NCI-H446 treated with DMSO at 0.1 percent for 48 hours (cell line): ENCODE results near the gene MED13L.
"Not testable (repeated sequence)": the region's sequence is repeated elsewhere in the genome, so short reads cannot be mapped to it uniquely, and the experiment has no call there.

Source experiments
- DNase-seq: peaks from one replicate; lab custom pipeline; 2025; lab: John Stamatoyannopoulos, UW

MED13L gene

DNA sequence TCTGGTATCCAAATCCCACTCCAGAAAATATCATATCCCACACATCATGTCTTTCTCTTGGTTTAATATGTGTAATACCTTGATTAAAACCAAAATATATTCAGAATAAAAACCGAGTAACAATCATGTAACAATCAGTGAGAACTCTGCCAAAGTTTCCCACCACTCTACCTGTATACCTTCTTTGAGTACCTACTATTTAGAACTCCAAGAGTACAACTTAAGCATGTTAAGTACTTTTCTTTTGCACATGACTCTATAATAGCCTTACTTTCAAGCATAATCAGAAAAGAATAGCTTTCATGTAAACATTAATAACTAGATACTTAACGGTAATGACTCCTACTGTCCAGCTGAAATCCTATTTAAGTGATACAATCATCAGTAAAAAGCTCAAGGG, 223.2 kb downstream of the MED13L start:
- no peak for DNase-seq

GRCh38 chr12:116053479-116054200, 223.9 kb downstream of the MED13L start:
- DNase-seq: no peak

DNA sequence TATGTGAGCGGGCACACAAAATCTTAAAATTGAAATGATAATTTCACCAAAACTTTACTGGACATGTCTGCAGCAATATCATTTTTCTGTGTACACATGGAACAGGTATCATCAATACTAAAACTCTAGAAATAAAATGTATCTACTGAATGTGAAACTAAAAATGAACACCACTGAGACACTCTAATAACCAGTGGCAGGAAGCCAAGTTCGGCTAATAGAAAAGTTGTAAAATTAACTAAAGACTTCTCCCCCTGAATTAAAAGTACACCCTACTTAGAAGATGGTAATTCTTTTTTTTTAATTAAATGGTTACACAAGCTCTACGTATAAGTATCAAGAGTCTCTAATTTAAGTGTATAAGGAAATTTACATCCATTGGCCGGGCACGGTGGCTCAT, 227.2 kb downstream of the MED13L start:
- DNase-seq: peak; percentile 48

DNA sequence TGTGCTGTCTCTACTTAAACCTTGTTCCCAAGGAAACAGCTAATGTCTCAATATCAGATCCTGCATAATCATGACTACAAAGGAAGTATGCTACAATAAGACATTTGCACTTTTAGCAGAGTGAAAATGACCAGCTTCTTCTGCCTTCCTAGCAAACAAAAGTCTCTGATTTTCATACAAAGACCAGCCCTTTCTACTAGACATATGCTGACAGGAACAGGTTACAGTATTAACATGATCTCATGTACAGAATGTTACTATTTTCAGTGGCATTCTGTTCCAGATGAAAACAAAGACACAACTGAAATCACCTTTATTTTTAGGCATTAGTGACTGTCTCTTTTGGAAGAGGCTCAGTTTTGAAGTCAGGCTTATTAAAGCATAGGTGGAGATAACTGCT, 228.6 kb downstream of the MED13L start:
- peak; percentile 13 for DNase-seq

- no peak for DNase-seq
Observed at GRCh38 chr12:116046039-116046438, 231.5 kb downstream of the MED13L start.

DNA sequence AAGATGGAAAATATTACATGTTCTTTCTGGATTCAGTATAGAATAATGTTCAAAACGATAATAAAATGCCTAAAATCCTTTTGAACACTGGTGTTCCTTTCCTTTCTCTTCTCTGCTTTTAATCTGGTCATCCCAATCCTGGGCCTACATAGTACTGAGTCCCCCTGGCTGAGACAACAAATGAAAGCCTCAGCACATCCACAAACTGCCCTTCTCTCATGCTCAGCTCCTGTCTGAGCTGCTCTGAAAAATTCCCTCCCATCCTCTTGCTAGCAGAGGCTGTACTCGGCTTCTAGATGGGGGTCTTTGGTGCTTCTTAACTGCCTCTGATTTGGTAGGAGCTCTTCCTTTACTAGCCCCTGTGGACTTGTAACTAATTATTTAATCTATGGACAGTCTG, 232.3 kb downstream of the MED13L start:
- no peak for DNase-seq

DNA sequence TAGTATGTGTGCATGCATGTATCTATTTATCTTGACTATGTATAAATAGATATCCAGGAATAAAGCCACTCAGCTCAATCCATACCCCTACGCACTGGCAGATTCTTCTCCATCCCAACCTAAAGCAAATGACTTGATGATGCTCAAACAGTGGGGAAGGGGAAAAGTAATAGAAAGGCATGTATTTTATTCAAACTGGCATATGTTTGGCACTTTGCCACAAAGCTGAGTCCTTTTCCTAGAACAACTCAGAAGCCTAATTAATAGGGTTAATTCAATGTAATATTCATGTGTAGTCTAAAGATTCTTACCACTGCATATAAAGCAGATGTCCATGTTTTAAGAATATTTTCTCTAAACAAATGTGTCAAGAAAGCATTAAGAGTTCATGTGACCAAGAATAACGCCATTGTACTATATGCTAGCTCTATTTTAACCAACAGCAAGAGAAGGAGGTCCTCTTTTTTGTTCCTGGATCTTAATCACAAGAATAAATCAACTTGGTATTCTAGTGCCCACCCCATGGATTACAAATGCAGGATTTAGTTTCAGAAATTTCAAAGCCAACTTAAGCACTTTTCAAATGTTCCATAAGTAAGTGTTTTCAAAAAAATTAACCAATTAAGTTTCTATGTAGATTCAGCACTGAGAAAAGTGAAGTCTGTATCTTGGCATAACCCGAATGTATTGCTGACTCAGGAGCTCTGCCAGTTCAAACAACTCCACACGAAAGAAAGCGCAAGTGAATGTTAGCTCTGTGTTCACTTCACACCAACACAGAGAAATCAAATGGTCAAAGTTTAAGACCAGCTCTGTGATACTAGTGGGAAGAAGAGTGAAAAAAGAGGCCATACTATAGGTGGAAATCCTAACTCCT, 233.6 kb downstream of the MED13L start:
- DNase-seq: peak; percentile 65

DNA sequence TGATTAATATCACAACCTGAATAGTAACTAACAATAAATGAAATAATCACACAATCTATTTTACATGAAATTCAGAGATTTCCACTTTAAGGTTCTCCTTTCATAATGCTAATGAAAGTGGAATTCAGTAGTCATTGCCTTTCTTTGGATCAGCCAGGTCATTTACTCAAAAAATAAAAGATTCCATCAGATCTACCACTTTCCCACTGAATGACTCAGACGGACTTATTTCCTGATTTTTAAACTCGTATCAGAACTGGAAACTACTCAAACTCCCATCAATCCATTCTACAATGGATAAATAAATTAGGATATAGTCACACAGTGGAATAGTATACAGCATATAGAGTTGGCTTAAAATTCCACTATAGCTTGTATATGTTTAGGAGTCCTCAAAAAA, 237.1 kb downstream of the MED13L start:
- no peak for DNase-seq

DNA sequence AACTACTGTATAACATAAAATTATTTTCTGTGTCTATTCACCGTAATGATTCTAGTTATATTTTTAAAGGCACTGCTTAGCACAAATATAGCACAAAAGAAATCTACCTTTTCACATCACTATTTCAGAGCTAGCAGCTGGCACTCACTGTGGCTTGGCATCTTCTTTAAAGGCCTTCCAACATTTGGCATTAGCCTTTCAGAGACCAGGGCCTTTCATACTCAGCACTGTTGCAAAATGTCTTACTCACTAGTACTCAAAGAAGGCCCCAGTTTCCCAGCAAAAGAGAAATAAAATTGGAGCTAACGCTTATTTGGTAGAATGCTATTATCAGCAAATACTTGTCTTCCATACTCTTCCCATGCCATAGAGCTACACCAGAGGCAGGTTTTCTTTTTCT, 238.4 kb downstream of the MED13L start:
- peak; percentile 48 for DNase-seq

GRCh38 chr12:116037941-116038837, 239.3 kb downstream of the MED13L start:
- no peak for DNase-seq

DNA sequence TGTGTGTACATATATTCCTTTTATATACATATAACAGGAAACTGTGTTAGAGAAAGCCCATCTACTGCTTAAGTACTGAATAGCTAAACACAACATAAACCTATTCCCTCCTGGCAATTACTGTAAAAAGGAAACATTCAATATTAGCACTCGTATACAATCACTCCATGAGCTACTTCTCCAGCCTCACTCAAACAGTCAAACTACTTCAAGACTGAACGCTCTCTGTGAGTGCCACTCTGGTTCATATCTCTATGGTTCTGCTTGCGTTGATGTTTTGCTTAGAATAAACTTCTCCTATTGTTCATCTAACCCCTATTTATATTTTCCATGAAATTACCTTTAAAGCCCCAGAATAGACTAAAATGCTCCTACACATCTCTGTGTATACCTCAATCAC, 243.7 kb downstream of the MED13L start:
- DNase-seq: no peak

- not testable (repeated sequence) for DNase-seq
Observed at GRCh38 chr12:116031624-116032023, 245.9 kb downstream of the MED13L start.

- no peak for DNase-seq
Observed at GRCh38 chr12:116028619-116029018, 248.9 kb downstream of the MED13L start.

GRCh38 chr12:116027551-116027821, 250.0 kb downstream of the MED13L start:
- DNase-seq: no peak

DNA sequence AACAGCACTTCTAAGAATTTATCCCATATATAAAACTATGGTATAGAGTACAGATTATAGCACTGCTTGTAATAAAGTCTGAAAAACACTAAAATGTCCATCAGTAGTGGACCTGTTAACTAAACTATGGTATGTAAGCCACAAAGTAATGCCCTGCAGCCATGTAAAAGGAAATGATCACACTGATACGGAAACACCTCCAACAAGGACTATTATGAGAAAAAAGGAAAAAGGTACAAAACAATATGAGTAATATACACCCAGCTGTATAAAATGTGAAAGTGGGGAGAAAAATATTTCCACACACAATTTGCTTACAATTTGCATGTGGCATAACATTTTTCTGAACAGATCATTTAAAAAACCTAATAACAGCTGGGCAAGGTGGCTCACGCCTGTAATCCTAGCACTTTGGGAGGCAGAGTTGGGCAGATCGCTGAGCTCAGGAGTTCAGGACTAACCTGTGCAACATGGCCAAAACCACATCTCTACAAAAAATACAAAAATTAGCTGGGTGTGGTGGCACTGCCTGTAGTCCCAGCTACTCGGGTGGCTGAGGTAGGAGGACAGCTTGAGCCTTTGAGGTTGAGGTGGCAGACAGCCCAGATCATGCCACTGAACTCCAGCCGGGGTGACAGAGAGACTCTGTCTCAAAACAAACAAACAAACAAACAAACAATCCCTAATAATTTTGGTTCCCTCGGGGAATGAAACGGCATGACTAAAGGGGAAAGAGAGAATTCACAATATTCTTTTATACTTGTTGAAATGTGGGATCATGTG, 250.5 kb downstream of the MED13L start:
- no peak for DNase-seq

- DNase-seq: no peak
Observed at GRCh38 chr12:116026346-116026745, 251.1 kb downstream of the MED13L start.

GRCh38 chr12:116024769-116025168, 252.7 kb downstream of the MED13L start:
- no peak for DNase-seq

DNA sequence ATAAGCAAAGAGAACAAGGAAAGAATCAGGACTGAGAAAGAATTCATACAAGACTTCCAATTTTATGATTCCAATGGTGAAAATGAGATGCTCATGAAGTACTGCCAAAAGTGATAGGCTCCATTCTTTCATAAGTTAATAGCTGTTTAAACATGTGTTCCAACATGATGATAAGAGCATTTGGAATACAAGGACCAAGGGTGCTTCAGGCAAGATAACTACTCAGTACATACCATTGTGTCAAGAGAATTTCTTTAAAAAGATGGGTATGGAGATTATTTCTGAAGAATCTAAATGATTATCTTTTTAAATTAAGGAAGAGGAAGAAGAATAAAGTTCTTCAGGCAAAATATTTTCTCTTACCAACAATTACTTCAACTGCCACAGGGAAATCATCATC, 258.1 kb downstream of the MED13L start:
- DNase-seq: no peak

- peak; percentile 8 for DNase-seq
Observed at GRCh38 chr12:116018282-116018681, 259.2 kb downstream of the MED13L start.

DNA sequence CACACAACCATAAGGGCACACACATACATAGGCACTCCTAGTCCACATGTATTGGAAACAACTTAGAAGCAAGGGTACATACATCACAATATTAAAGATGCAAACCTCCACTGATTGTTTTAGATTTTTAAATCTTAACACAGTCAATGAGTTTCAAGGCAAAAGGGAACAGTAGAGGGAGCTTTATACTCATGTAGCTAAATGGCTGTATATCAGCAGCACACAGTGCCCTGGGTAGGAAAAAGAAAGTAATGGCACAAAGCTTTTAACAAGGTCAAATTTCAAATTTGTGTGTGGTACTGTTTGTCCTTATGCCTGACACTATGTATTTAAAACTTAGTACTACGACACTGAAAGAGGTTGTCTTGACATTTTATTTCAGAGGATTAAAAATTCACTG, 262.0 kb downstream of the MED13L start:
- peak; percentile 29 for DNase-seq

GRCh38 chr12:116012757-116013156, 264.7 kb downstream of the MED13L start:
- DNase-seq: no peak

DNA sequence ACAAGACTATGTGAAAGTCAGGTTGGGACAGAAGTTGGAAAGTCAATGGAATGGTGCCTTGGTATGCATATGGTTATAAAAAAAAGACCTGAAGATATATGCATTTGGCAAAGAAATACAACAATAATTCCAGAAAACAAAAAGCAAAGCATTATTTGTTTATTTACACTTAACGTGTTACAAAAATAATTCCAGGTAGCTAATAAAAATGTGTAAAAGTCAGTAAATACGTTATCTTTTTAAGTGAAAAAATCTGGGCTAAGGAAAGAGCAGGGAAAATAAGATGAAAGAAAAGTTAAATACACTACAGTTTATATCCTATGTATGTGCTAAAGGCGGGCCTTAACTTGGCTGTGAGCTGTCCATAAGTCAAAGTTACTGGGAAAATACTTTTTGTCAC, 266.3 kb downstream of the MED13L start:
- no peak for DNase-seq
